Uterus (tissue), 4 donors: ENCODE measurements around the gene CXCR4. TPM values are rescaled to one million over a fixed set of nuclear protein-coding genes. Genes with fewer than 3 reads are reported as not detected.

ENCODE experiments used
- DNase-seq, 2 donors: peaks; one replicate each; pipeline ENCODE4 v3.0.0-alpha.2; 2019 to 2020
- H3K27ac ChIP-seq, 2 donors: fragments of 200-600 bp; sonication (generic); 1 replicate in 1 of 2; 2 replicates in 1 of 2; pipeline ENCODE4 v1.5.1; 2016 to 2018
- H3K27me3 ChIP-seq, 2 donors: fragments of 200-600 bp; sonication (generic); one replicate each; pipeline ENCODE4 v1.5.1; 2018 to 2019; ENCODE audit warnings: control low read depth in 1 of 2
- H3K36me3 ChIP-seq, 2 donors: fragments of 200-600 bp; sonication (generic); one replicate each; pipeline ENCODE4 v1.5.1; 2019; ENCODE audit warnings: control low read depth in 1 of 2
- H3K4me1 ChIP-seq, 2 donors: fragments of 200-600 bp; sonication (generic); one replicate each; pipeline ENCODE4 v1.5.1; 2018 to 2019; ENCODE audit warnings: control low read depth in 1 of 2
- H3K4me3 ChIP-seq, 2 donors: fragments of 200-600 bp; sonication (generic); 1 replicate in 1 of 2; 2 replicates in 1 of 2; pipeline ENCODE4 v1.5.1; 2018 to 2019; ENCODE audit warnings: mild to moderate bottlenecking in 1 of 2
- H3K9me3 ChIP-seq, 2 donors: fragments of 200-600 bp; sonication (generic); one replicate each; pipeline ENCODE4 v1.5.1; 2019; ENCODE audit warnings: control low read depth in 1 of 2
- POLR2A ChIP-seq, 2 donors: fragments of 450-650 bp; IDR thresholded peaks; one replicate each; pipeline ENCODE4 v1.6.1; 2016; ENCODE audit warnings: antibody characterized with exemption in 2 of 2, mild to moderate bottlenecking in 1 of 2, moderate library complexity in 1 of 2
- intact Hi-C: fragments of 100-400 bp; cut with DNase I; formaldehyde crosslinking; loops from one replicate; pipeline ENCODE4 v1.15.1; 2023; ENCODE audit warnings: low total_unique reads
- total RNA-seq, 4 donors: library from RNA; depleted of rRNA in 3 of 4; stranded (reverse); fragments of >200 nt in 3 of 4; gene quantifications; one replicate each; pipeline versions ENCODE4 v1.1.0 to v1.2.4, GENCODE V29; 2014 to 2023
- TF ChIP-seq, protein P1 (sequence below), 4 experiments: fragments of 200-600 bp in 2 of 4; fragments of 450-650 bp in 2 of 4; sonication (generic) in 2 of 4; IDR thresholded peaks; one replicate each; pipeline ENCODE4 v1.5.1; 2016 to 2019; ENCODE audit warnings: antibody characterized with exemption in 4 of 4, mild to moderate bottlenecking in 2 of 4, moderate library complexity in 1 of 4
- donor health status: DM: yes; HTN: yes; CAD: no.

CXCR4 gene
- total RNA-seq, 4 donors from 2014 or later = 2.6 to 39.5 (median 19.7) TPM

- H3K36me3 ChIP-seq = no peaks in the 10 kb centered on the region
- no peaks in the 10 kb centered on the region for H3K9me3 ChIP-seq
- intact Hi-C loops = no loop called here
- H3K27ac ChIP-seq = no peak overlapping the region
- peak overlapping the region in 1 of 2 donors; percentile 13 for H3K4me3 ChIP-seq
- DNase-seq = no peak
- H3K4me1 ChIP-seq = peaks cover 0 to 17% of the 10 kb centered on the region in 2 donors
- H3K27me3 ChIP-seq = peaks cover 0 to 24% of the 10 kb centered on the region in 2 donors
- TF ChIP-seq, protein P1, sequence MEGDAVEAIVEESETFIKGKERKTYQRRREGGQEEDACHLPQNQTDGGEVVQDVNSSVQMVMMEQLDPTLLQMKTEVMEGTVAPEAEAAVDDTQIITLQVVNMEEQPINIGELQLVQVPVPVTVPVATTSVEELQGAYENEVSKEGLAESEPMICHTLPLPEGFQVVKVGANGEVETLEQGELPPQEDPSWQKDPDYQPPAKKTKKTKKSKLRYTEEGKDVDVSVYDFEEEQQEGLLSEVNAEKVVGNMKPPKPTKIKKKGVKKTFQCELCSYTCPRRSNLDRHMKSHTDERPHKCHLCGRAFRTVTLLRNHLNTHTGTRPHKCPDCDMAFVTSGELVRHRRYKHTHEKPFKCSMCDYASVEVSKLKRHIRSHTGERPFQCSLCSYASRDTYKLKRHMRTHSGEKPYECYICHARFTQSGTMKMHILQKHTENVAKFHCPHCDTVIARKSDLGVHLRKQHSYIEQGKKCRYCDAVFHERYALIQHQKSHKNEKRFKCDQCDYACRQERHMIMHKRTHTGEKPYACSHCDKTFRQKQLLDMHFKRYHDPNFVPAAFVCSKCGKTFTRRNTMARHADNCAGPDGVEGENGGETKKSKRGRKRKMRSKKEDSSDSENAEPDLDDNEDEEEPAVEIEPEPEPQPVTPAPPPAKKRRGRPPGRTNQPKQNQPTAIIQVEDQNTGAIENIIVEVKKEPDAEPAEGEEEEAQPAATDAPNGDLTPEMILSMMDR (IDR thresholded peaks at IDR 0.05) = no peak
- TF ChIP-seq POLR2A (IDR thresholded peaks at IDR 0.05) = no peak
Observed at GRCh38 chr2:136119717-136120675, 2.0 kb upstream of the CXCR4 start.

- Histone ChIP-seq H3K36me3 (no peaks in the 10 kb centered on the region), H3K4me3 (peak overlapping the region; percentile 13 to 26), H3K4me1 (peaks cover 0 to 17% of the 10 kb centered on the region in 2 donors), H3K27ac (no peak overlapping the region), H3K9me3 (no peaks in the 10 kb centered on the region), H3K27me3 (peaks cover 0 to 29% of the 10 kb centered on the region in 2 donors)
- no peak for TF ChIP-seq POLR2A (IDR thresholded peaks at IDR 0.05)
- TF ChIP-seq, protein P1 (IDR thresholded peaks at IDR 0.05) = no peak
- intact Hi-C loops = no loop called here
- DNase-seq = peak in 1 of 2 donors; percentile 27
Observed at GRCh38 chr2:136118819-136119716, 1.1 kb upstream of the CXCR4 start.

DNA sequence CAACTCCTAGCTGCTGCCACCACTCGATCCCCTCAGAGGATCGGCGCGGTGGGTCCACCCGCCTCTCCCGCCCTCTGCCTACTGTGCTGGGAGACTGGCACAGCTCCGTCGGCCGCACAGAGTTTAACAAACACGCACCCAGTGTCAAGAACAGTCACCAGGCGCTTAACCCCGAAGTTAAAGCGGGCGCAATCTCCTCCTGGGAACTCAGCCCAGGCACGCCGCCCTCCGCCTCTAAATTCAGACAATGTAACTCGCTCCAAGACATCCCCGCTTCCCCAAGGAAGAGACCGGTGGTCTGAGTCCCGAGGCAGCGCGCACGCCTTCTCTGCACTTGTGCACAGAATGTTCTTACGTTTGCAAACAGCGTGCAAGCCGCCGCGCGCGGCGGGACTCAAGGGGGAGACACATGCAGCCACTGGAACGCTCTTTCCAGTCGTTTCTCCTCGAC lies 533 bp downstream of the CXCR4 start:
- Histone ChIP-seq H3K27me3 (peaks cover 0 to 31% of the 10 kb centered on the region in 2 donors), H3K27ac (peak overlapping the region in 1 of 2 donors; percentile 28), H3K4me1 (peaks cover 0 to 17% of the 10 kb centered on the region in 2 donors), H3K4me3 (peak overlapping the region; percentile 24 to 27), H3K9me3 (no peaks in the 10 kb centered on the region), H3K36me3 (no peaks in the 10 kb centered on the region)
- DNase-seq = no peak
- TF ChIP-seq, protein P1 (IDR thresholded peaks at IDR 0.05) = no peak
- intact Hi-C loops = no loop called here

GRCh38 chr2:136116813-136117390 lies 1.0 kb downstream of the CXCR4 start:
- Histone ChIP-seq H3K4me3 (peak overlapping the region; percentile 24 to 27), H3K9me3 (no peaks in the 10 kb centered on the region), H3K27me3 (peaks cover 0 to 31% of the 10 kb centered on the region in 2 donors), H3K36me3 (no peaks in the 10 kb centered on the region), H3K4me1 (peaks cover 0 to 17% of the 10 kb centered on the region in 2 donors), H3K27ac (peak overlapping the region in 1 of 2 donors; percentile 28)
- intact Hi-C loops = no loop called here
- DNase-seq = no peak
- TF ChIP-seq, protein P1 (IDR thresholded peaks at IDR 0.05) = no peak
- TF ChIP-seq POLR2A (IDR thresholded peaks at IDR 0.05) = no peak
